Chondrocyte (in vitro differentiated cells): ENCODE results near the gene CPD. TPM values are rescaled to one million over a fixed set of nuclear protein-coding genes. Genes with fewer than 3 reads are reported as not detected.
A peak's percentile ranks its signal among the peaks of the same experiment; 100 is the strongest.

Experiments
- DNase-seq: peaks from one replicate; pipeline ENCODE4 v3.0.0; 2021; ENCODE audit warnings: mixed read lengths, low spot score
- H3K27ac Mint-ChIP-seq: one replicate; pipeline ENCODE4 v1.8.0; 2021; ENCODE audit warnings: mild to moderate bottlenecking, moderate library complexity, mixed read lengths; ENCODE audit not compliant: unreplicated experiment
- H3K27me3 Mint-ChIP-seq: 2 replicates; pipeline ENCODE4 v1.8.0; 2021; ENCODE audit warnings: low read depth, mixed read lengths
- H3K36me3 Mint-ChIP-seq: 2 replicates; pipeline ENCODE4 v1.8.0; 2021; ENCODE audit warnings: low read depth, mixed read lengths
- H3K4me1 Mint-ChIP-seq: 2 replicates; pipeline ENCODE4 v1.8.0; 2021; ENCODE audit warnings: low read depth, mild to moderate bottlenecking, mixed read lengths
- H3K4me3 Mint-ChIP-seq: one replicate; pipeline ENCODE4 v1.8.0; 2021; ENCODE audit warnings: mild to moderate bottlenecking, moderate library complexity, mixed read lengths; ENCODE audit not compliant: unreplicated experiment
- H3K9me3 Mint-ChIP-seq: 2 replicates; pipeline ENCODE4 v1.8.0; 2021; ENCODE audit warnings: low read depth, mixed read lengths
- total RNA-seq: library from RNA; stranded (reverse); gene quantifications from 3 replicates; pipeline ENCODE4 v1.2.1, GENCODE V29; 2021
- TF ChIP-seq, protein P1 (sequence below): fragments of 200-600 bp; sonication (generic); IDR thresholded peaks from 2 replicates; pipeline ENCODE4 v1.5.0; 2021; ENCODE audit warnings: antibody characterized with exemption, mild to moderate bottlenecking, moderate library complexity

Gene CPD
- total RNA-seq, 1 donor from 2014 or later, result 78.1 TPM

DNA sequence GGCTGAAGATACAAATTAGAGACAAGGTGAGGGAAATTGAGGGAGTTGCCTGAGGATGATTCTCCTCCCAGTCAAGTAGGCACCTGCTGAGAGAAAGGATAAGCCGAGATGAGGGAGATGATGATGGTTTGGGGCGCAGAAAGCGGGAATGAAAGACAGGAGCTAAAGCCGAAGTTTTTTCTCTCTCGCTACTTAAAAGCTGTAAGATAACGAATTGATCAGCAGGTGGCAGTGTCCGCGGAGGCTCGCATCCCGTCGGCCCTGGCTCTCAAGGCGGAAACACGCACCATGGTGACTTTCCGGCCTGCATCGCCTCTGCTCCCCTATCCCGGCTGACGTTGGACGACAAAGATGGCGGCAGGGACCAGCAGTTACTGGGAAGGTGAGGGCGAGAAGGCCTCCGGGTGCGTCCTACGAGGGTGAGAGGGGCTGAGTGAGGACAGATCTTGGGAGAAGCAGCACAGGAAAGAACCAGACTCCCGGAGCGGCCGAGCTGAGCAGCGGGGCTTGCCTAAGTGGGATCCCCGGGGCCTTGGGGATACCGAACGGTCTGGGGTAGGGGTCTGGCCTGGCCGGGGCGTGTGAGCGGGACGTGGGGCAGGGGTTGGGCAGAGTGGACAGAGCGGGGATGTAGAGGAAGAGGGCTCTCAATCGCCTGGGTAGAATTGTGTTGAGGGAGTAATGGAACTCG, 98.5 kb downstream of the CPD start, which contains the start of gene GOSR1:
TSS of gene GOSR1 (plus strand) at position 326 of the 691 bp plus-strand sequence. CDS start at position 352, 26 bp downstream.
- no peaks in the 10 kb centered on the region for H3K9me3 Mint-ChIP-seq
- peak within 1 kb of the TSS; percentile 98 for H3K4me3 Mint-ChIP-seq
- peak within 1 kb of the TSS; percentile 99 for H3K27ac Mint-ChIP-seq
- H3K36me3 Mint-ChIP-seq, result peaks cover 5% of the 10 kb centered on the region
- H3K4me1 Mint-ChIP-seq, result peaks cover 26% of the 10 kb centered on the region
- H3K27me3 Mint-ChIP-seq, result no peaks in the 10 kb centered on the region
- peak; percentile 96 for DNase-seq
- TF ChIP-seq, protein P1, sequence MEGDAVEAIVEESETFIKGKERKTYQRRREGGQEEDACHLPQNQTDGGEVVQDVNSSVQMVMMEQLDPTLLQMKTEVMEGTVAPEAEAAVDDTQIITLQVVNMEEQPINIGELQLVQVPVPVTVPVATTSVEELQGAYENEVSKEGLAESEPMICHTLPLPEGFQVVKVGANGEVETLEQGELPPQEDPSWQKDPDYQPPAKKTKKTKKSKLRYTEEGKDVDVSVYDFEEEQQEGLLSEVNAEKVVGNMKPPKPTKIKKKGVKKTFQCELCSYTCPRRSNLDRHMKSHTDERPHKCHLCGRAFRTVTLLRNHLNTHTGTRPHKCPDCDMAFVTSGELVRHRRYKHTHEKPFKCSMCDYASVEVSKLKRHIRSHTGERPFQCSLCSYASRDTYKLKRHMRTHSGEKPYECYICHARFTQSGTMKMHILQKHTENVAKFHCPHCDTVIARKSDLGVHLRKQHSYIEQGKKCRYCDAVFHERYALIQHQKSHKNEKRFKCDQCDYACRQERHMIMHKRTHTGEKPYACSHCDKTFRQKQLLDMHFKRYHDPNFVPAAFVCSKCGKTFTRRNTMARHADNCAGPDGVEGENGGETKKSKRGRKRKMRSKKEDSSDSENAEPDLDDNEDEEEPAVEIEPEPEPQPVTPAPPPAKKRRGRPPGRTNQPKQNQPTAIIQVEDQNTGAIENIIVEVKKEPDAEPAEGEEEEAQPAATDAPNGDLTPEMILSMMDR, result peak; percentile 88

DNA sequence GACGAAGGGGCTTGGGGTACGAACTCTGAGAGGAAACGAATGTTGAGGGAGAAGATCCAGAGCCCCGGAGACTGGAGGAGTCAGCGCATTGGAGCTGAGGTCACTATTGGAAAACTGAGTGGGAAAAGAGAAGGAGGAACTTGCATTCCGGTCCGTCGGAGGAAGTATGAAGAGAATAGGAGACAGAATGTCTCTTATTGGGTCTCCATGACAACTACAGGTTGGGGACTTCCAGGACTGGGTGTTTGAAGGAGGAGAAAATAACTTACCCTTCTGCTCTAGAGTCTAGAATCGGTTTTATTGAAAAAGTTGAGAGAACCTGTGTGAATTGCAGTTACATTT, 99.0 kb downstream of the CPD start:
- Mint-ChIP-seq H3K27me3 (no peaks in the 10 kb centered on the region), H3K4me3 (peak overlapping the region; percentile 98), H3K9me3 (no peaks in the 10 kb centered on the region), H3K4me1 (peaks cover 26% of the 10 kb centered on the region), H3K36me3 (peaks cover 6% of the 10 kb centered on the region), H3K27ac (peak overlapping the region; percentile 99)
- TF ChIP-seq, protein P1, result no peak
- no peak for DNase-seq

DNA sequence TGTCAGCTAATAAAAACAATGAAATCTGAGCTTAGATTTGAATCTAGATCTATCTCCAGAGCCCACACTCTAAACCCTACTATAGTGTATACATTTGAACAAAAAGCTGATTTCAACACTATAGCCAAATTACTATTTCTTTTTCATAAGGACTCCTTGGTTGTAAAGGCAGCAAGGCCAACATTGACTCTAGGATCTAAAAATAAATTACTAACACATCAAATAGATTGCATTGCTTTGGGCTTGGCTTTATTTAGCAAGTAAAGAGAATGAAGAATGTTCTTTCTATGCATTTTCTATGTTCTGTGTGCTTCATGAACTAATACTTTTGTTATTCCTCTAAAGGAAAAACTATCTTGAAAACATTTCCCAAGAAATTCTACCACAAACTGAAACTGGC, 103.8 kb downstream of the CPD start:
- peaks cover 27% of the 10 kb centered on the region for H3K36me3 Mint-ChIP-seq
- H3K27me3 Mint-ChIP-seq, result no peaks in the 10 kb centered on the region
- H3K4me3 Mint-ChIP-seq, result no peak overlapping the region
- no peaks in the 10 kb centered on the region for H3K9me3 Mint-ChIP-seq
- H3K4me1 Mint-ChIP-seq, result peaks cover 17% of the 10 kb centered on the region
- H3K27ac Mint-ChIP-seq, result no peak overlapping the region
- DNase-seq, result no peak
- TF ChIP-seq, protein P1, result no peak

DNA sequence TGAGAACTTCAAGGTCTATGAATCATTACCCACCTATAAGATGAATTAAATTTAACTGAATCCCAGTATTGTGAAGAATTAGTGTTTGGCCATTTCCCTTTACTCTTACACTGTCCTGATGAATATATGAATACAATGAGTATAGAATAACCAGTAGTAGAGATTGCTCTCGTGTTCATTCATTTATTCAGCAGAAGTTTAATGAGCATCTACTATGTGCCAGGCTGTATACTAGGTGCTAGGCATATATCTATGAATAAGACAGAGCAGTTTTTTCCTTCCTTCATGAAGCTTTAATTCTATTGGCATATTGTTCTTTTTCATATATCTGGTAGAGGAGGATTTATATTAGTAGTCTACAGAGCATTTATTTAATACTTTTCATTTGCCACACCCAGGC, 104.4 kb downstream of the CPD start:
- peaks cover 31% of the 10 kb centered on the region for H3K36me3 Mint-ChIP-seq
- no peaks in the 10 kb centered on the region for H3K27me3 Mint-ChIP-seq
- no peaks in the 10 kb centered on the region for H3K9me3 Mint-ChIP-seq
- no peak overlapping the region for H3K27ac Mint-ChIP-seq
- H3K4me3 Mint-ChIP-seq, result no peak overlapping the region
- TF ChIP-seq, protein P1, result no peak
- DNase-seq, result no peak
- peaks cover 11% of the 10 kb centered on the region for H3K4me1 Mint-ChIP-seq

DNA sequence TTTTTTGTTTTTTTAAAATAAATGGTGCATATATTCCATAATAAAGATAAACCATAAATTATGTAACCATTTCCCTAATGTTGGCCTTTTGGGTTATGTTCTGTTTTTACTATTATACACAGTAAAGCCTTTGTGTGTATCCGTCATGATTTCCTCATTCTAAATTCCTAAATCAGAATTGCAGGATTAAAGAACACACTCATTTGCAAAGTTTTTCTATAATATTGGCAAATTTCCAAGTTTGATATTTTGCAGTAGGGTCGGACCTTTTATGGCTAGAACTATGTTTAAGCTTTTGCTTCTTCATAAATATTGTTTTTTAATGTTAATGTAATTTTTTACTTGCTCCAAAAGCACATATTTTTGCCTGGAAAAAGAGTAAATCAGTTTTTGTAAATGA, 115.1 kb downstream of the CPD start:
- DNase-seq, result no peak
- H3K27me3 Mint-ChIP-seq, result no peaks in the 10 kb centered on the region
- no peaks in the 10 kb centered on the region for H3K4me1 Mint-ChIP-seq
- no peaks in the 10 kb centered on the region for H3K9me3 Mint-ChIP-seq
- no peak overlapping the region for H3K27ac Mint-ChIP-seq
- peaks cover 45% of the 10 kb centered on the region for H3K36me3 Mint-ChIP-seq
- H3K4me3 Mint-ChIP-seq, result no peak overlapping the region
- TF ChIP-seq, protein P1, result no peak
